ENCODE data around the gene ADAMTS17.

DNA sequence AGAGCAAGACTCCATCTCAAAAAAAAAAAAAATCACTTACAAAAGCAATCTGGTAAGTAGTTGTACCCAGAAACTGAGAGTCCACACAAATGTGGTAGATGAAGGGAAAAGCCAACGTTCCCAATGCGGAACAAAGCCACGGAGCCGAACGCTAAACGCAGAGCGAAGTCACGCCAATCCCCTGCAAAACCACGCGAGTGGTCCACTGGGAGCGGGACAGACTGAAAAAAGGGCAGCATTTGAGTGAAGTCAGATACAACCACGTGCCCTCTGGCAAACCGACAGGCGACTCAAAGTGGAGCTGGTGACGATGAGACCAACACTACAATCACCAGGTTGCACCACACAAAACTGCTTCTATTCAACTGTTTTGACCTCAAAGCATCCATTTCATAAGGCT lies 362.4 kb downstream of the ADAMTS17 start:
- TF ChIP-seq, protein P1, sequence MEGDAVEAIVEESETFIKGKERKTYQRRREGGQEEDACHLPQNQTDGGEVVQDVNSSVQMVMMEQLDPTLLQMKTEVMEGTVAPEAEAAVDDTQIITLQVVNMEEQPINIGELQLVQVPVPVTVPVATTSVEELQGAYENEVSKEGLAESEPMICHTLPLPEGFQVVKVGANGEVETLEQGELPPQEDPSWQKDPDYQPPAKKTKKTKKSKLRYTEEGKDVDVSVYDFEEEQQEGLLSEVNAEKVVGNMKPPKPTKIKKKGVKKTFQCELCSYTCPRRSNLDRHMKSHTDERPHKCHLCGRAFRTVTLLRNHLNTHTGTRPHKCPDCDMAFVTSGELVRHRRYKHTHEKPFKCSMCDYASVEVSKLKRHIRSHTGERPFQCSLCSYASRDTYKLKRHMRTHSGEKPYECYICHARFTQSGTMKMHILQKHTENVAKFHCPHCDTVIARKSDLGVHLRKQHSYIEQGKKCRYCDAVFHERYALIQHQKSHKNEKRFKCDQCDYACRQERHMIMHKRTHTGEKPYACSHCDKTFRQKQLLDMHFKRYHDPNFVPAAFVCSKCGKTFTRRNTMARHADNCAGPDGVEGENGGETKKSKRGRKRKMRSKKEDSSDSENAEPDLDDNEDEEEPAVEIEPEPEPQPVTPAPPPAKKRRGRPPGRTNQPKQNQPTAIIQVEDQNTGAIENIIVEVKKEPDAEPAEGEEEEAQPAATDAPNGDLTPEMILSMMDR (IDR thresholded peaks at IDR 0.05): no peak
- TF ChIP-seq POLR2A (IDR thresholded peaks at IDR 0.05): no peak
